Stimulated activated CD4-positive, alpha-beta T cell treated with anti-CD3 and anti-CD28 coated beads, Interleukin-2, amount 100 ng/mL, for 24 hours (primary cell): ENCODE data around the gene NOD1.
"Not testable (repeated sequence)": the region's sequence is repeated elsewhere in the genome, so short reads cannot be mapped to it uniquely, and the experiment has no call there.

ENCODE experiments used
- DNase-seq, 2 donors: peaks; one replicate each; pipeline ENCODE4 v3.0.0-alpha.2; 2020

NOD1 gene

DNA sequence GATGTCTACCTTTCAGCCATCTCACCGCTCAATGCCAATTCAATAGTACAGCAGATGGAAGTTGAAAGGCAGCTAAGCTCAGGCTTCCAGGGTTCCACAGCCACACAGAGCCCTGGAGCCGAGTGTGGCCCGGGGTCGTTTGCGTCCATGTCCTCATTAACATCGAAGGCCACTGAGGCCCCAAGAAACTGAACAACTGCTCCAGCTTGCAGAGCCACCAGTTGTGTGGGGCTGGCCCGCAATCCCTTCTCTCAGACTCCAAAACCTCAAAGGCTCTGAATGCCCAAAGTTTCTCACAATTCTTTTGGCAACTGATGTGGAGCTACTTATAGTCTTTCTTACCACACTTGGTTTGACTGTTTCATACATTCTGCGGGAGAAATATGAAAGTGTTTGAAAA is 31.1 kb downstream of the NOD1 start:
- DNase-seq = no peak

- no peak for DNase-seq
Measured at GRCh38 chr7:30446266-30446665, 32.3 kb downstream of the NOD1 start.

DNA sequence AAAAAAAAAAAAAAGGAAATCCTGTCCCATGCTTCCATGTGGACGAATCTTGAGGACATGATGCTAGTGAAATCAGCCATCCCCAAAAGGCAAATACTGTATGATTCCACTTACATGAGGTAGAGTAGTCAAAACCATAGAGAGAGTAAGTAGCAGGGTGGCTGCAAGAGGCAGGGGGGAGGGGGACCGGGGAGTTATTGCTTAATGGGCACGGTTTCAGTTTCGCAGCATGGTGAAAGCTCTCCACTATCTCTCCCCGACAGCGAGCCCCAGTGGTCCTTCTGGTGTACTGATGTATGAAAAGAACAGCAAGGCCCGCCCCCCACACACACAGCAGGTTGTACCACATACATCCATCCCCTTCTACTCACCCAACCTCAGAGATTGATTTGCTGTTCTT is 32.8 kb downstream of the NOD1 start:
- peak; percentile 56 to 66 for DNase-seq

DNA sequence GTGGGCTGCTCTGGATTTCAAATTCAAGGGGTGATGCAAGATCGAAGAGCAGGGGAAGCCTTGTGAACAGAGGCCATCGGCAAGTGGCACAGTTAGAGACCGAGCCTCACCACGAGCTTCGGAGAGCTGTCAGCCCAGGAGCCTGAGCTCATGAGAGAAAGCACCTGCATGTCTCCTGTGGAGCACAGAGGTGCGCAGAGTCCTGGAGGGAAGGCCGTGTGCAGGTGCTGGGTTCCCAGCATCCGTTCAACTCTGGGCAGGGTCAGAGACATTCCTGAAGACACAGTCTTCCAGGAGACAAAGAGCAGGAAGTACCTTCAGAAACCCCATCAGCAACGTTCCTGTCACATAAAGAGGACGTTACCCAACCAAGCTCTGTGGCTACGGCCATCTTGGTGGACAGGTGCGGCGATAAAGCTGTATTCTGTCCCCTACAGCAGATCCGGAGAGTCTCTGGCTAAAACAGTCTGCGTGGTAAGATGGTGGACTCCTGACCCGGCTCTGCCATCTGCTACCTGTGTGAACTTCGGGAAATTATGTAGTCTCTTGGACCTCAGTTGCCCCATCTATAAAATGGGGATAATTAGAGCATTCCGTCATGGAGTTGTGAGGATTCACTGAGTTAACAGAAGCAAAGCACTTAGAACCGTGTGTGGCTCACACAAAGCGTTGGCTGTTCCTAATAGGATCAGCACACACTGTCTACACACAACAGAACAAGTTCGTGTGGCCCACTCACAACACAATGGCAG is 40.6 kb downstream of the NOD1 start:
- DNase-seq = no peak

- no peak for DNase-seq
Measured at GRCh38 chr7:30436518-30436917, 42.1 kb downstream of the NOD1 start.

DNA sequence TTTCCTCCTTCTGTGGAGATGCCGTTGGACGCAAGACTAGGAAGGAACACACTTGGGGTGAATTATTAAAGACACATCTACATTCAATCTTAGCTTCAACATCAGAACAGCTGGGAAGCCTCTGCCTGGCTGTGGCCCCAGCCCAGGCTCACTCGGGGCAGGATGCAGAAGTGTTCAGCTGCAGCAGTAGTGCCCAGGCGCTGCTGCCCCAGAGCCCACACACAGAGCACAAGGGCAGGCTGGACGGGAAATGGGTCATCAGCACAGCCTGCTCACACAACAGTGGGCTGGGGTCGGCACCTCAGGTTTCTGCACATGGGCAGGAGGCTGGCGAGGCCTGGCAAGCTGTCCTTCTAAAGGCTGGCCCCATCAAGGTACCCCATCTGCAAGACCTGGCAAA is 42.5 kb downstream of the NOD1 start:
- no peak for DNase-seq

DNA sequence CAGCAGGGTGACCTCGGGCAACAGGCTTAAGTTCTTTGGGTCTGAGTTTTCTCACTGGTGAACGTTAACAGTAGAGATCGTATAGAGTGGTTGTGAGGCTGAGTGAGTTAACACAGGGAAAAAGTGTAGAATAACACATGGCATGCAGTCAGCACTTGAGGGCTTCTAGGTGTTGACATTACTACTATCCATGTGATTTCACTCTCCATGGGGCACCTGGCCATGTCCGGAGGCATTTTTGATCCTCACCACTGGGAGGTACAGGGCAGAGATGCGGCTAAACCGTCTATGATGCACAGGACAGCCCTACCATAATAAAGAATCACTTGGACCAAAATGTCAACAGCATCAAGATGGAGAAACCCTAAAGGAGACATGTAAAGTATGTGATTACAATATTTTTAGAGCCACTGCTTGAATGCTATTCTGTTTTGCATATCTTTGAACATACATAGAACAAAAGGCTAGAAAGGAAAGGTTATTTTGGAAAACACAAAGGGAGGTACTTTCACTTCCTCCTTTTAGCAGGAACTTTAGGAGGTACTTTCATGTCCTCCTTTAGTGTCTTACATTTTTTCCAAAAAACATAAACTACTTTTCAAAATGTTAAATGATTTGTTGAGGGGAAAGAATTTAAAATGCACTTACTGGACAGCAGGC is 44.3 kb downstream of the NOD1 start:
- DNase-seq = no peak

DNA sequence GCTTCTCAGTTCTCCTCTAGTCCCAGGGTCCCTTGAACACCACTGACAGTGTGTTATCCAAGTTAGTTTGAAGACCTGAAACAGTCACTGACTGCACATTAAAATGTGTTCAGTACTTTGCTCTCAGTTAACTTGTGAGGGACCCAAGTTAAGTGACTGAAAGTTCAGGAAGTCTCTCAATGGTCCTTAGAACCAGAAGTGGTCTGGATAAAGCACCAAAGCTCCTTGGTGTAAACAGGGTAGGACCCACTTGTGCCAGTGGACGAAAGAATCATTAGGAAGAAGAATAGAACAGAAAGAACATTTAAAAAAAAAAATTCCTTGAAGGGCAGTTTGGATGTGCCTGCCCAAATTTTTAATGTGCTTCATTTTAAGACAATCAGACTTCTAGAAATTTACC is 45.1 kb downstream of the NOD1 start:
- DNase-seq = no peak

DNA sequence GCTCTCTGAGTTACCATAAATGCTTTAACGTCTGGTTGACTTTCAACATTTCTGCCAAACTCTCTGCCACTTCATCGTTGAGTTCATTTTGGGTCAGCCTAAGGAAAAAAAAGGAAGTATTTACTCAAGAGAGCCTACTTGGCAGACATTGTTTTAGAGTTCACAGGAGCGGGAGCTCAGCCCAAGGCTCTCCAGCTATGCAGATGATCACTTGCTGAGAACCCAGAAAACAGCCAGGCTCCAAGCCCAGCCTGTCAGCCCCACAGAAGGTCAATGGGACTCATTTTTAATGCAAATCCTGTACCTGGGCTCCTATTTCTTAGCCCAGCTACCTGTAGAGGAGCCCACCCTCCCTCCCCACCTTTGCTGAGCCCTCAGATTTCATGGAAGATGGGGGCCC is 45.5 kb downstream of the NOD1 start:
- DNase-seq = no peak

DNA sequence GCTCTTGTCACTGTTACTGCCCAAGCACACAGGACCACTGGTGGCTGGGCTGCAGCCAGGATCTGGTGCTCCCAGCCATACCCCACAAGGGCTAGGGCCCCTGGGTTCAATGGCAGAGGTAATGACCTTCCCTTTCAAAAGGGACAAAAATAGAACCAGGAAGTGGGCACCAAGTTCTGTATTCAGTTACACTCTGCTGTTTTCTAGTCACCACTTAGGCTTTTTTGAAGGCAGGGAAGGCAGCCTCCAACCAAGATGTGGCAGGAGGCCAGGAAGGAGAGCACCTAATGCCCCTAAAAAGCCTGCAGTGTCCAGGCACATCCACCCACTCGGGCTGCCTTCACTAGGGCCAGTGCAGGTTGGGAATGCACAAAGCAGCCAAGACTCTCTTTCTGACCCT is 47.8 kb downstream of the NOD1 start:
- DNase-seq = no peak

GRCh38 chr7:30430276-30430675 is 48.3 kb downstream of the NOD1 start:
- DNase-seq = no peak

DNA sequence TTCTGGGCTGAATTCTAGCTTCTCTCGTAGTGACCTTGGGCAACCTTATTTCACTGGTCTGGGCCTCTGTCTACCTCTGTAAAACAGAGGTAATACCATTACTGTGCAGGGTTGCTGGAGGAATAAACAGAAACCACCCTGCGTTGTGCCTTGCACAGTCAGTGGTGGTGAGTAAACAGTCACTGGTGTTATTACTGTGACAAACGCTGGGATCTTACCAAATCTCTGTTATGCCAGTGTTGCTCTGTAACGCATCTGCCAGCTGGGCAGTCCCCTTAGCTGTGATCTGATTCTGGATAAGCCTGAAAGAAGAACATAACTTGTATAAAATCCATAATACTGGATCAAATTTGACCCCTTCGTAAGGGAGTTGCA is 49.4 kb downstream of the NOD1 start:
- DNase-seq = no peak

DNA sequence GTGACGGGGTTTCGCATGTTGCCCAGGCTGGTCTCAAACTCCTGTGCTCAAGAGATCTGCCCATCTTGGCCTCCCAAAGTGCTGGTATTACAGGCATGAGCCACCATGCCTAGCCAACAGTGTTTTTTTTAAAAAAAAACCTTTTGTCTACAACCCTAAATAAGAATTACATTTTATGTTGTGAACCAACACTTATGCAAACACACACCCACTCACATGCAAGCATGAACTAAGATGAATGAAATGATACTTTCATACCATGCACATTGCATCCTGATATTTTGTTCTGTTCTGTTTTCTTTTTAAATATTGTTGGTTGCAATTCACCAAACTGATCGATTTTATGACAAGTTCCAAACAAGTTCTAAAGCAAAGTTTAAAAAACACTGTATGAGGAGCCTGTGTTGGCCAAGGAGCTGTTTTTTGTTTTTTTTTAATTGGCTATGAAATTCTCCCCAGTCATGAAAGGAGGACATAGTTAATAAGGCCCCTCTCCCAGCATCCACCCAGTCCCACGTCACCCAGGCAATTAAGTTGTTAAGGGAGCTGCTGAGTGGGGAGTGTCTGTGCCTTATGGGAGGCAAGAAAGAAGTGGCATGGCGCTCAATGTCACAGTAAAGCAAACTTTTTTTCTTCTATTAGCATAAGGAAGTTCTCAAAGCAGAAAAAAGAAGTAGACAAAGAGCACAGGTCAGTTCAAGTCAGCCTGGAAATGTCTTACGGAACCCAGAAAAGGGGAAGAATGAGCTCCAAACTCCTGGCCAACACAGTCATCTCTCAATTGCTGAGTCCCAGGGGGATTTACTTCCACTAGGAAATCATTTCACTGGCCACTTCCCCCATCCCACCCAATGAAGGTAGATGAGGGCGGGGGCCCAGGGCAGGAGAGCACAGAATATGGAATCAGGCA is 50.1 kb downstream of the NOD1 start:
- no peak for DNase-seq

- no peak for DNase-seq
Measured at GRCh38 chr7:30427296-30428070, 51.1 kb downstream of the NOD1 start.

GRCh38 chr7:30424506-30424905 is 54.1 kb downstream of the NOD1 start:
- no peak for DNase-seq

GRCh38 chr7:30423788-30424505 is 54.6 kb downstream of the NOD1 start:
- no peak for DNase-seq

DNA sequence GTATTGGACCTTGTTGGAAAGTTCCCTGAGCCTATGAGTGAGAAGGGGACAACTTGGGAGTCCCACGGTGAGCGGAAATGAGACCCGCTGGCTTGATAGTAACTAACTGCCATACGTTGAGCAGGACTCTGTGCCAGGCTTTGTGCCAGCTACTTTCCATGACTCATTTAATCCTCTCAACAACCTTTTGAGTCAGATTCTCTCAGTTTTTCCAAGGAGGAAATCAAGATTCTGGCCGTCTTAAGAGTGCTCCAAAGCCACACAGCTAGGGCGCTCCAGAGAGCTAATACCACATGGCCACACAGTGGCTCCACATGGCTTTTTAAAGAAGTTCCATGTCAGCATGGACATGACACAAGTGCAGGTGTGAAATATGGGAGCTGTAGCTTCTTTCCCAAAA is 55.7 kb downstream of the NOD1 start:
- DNase-seq = peak in 1 of 2 donors; percentile 13

- no peak for DNase-seq
Measured at GRCh38 chr7:30421647-30422196, 56.9 kb downstream of the NOD1 start.

DNA sequence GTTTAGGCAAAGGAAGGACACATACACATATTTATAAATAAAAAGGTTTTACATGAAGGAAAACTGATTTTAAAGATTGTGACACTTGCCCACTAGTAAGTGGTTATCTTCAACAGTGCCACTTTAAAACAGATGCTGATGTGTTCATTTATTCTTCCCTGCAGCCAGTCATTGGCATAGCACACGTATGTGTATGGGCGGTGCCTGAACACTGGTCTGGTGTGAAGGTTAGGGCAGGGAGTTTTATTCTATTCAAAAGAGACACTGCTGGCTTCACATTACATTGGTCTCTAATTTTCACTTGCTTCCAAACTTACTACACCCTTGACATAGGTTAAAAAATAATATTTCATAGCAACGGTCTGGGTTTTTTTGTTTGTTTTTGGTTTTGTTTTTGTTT is 57.9 kb downstream of the NOD1 start:
- DNase-seq = no peak

DNA sequence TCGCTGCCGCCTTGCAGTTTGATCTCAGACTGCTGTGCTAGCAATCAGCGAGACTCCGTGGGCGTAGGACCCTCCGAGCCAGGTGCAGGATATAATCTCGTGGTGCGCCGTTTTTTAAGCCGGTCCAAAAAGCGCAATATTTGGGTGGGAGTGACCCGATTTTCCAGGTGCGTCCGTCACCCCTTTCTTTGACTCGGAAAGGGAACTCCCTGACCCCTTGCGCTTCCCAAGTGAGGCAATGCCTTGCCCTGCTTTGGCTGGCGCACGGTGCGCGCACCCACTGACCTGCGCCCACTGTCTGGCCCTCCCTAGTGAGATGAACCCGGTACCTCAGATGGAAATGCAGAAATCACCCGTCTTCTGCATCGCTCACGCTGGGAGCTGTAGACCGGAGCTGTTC is 58.5 kb downstream of the NOD1 start:
- DNase-seq = not testable (repeated sequence)

DNA sequence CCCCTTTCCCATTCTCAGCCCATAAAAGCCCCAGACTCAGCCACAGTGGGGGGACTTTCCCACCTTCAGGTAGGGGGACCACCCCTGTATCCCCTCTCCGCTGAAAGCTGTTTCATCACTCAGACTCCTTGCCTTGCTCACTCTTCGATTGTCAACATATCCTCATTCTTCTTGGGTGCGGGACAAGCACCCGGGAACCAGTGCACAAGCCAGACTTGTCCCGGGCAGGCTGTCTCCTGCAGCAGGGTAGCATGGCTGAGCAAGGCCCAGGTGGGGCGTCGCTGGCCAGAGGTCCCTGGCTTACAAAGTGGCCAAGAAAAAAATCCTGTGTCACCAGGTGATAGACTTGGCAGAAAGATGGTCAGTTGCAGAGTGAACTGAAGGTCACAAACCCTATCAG is 64.7 kb downstream of the NOD1 start:
- no peak for DNase-seq
